IMR-90 (cell line): ENCODE measurements around the gene CDC26. TPM values are rescaled to one million over a fixed set of nuclear protein-coding genes. Genes with fewer than 3 reads are reported as not detected.

ENCODE experiments used
- ATAC-seq: fragments of 200-7000 bp; cut with Tn5 transposase; 2 replicates; pipeline ENCODE4 v1.9.1; 2020; ENCODE audit warnings: low read depth, mild to moderate bottlenecking, moderate library complexity
- BruUV-seq: library from RNA; stranded (reverse); fragments of 400-500 nt; replicated peaks from 2 replicates; lab custom pipeline; 2021; lab: Mats Ljungman, UMichigan
- CTCF ChIA-PET: fragments of 300-600 bp; formaldehyde crosslinking; extraction: SDS; loops from one replicate; lab custom pipeline; 2021; ENCODE audit warnings: antibody characterized with exemption; lab: Yijun Ruan, JAX
- POLR2A ChIA-PET: fragments of 300-600 bp; sonication (Branson Sonifier 250); formaldehyde crosslinking; loops from one replicate; lab custom pipeline; 2022; ENCODE audit warnings: antibody characterized with exemption; ENCODE audit not compliant: unreplicated experiment; lab: Charles Lee
- DNase-seq: peaks from one replicate; pipeline ENCODE4 v3.0.0; 2013
- H2AFZ ChIP-seq: replicated peaks from 2 replicates; pipeline ENCODE3; 2013; ENCODE audit warnings: low read length, mild to moderate bottlenecking; ENCODE audit not compliant: poor library complexity
- H2AK5ac ChIP-seq: 2 replicates; pipeline ENCODE4 v1.6.1; 2013; ENCODE audit warnings: low read depth, low read length, inconsistent platforms
- H2AK9ac ChIP-seq: replicated peaks from 2 replicates; pipeline ENCODE3; 2013; ENCODE audit warnings: mild to moderate bottlenecking, low read depth, low read length, moderate library complexity; ENCODE audit not compliant: poor library complexity
- H2BK120ac ChIP-seq: 2 replicates; pipeline ENCODE4 v1.6.1; 2013; ENCODE audit warnings: low read depth, low read length, inconsistent platforms
- H2BK15ac ChIP-seq: 3 replicates; pipeline ENCODE4 v1.6.1; 2013; ENCODE audit warnings: low read depth, low read length, inconsistent platforms
- H2BK20ac ChIP-seq: 2 replicates; pipeline ENCODE4 v1.6.1; 2013; ENCODE audit warnings: low read depth, mild to moderate bottlenecking, inconsistent platforms, low read length, moderate library complexity
- H2BK5ac ChIP-seq: 2 replicates; pipeline ENCODE4 v1.6.1; 2013; ENCODE audit warnings: mild to moderate bottlenecking, low read depth, low read length, inconsistent platforms; ENCODE audit not compliant: poor library complexity, severe bottlenecking
- H3K14ac ChIP-seq: replicated peaks from 2 replicates; pipeline ENCODE4 v1.6.1; 2013; ENCODE audit warnings: low read depth, low read length, inconsistent platforms
- H3K18ac ChIP-seq: 2 replicates; pipeline ENCODE4 v1.6.1; 2013; ENCODE audit warnings: low read depth, low read length, control low read depth
- H3K23ac ChIP-seq: 2 replicates; pipeline ENCODE4 v1.6.1; 2013; ENCODE audit warnings: low read depth, low read length, inconsistent platforms
- H3K27ac ChIP-seq: 2 replicates; pipeline ENCODE4 v1.5.1; 2013; ENCODE audit warnings: mild to moderate bottlenecking, control low read depth, low read length; ENCODE audit not compliant: insufficient read depth
- H3K27me3 ChIP-seq: 2 replicates; pipeline ENCODE4 v1.6.1; 2013; ENCODE audit warnings: low read length; ENCODE audit not compliant: control insufficient read depth, insufficient read depth
- H3K36me3 ChIP-seq: 2 replicates; pipeline ENCODE4 v1.6.1; 2013; ENCODE audit warnings: low read length, mixed read lengths; ENCODE audit not compliant: control insufficient read depth, insufficient read depth
- H3K4ac ChIP-seq: 2 replicates; pipeline ENCODE4 v1.6.1; 2013; ENCODE audit warnings: low read depth, low read length, inconsistent platforms
- H3K4me1 ChIP-seq: 2 replicates; pipeline ENCODE4 v1.6.1; 2013; ENCODE audit warnings: low read length, mixed read lengths; ENCODE audit not compliant: control insufficient read depth, insufficient read depth
- H3K4me2 ChIP-seq: 2 replicates; pipeline ENCODE4 v1.6.1; 2013; ENCODE audit warnings: low read depth, mild to moderate bottlenecking, control low read depth, low read length, moderate library complexity
- H3K4me3 ChIP-seq: 2 replicates; pipeline ENCODE4 v1.5.1; 2013; ENCODE audit warnings: low read depth, mild to moderate bottlenecking, control low read depth, low read length, moderate library complexity; ENCODE audit not compliant: insufficient read depth
- H3K56ac ChIP-seq: 2 replicates; pipeline ENCODE4 v1.6.1; 2013; ENCODE audit warnings: low read length, inconsistent platforms; ENCODE audit not compliant: insufficient read depth; ENCODE audit errors: extremely low read depth
- H3K79me1 ChIP-seq, 2 experiments: 2 replicates each; pipeline ENCODE4 v1.6.1; 2013; ENCODE audit warnings: low read length in 2 of 2, inconsistent platforms in 1 of 2, low read depth in 1 of 2
- H3K9ac ChIP-seq: 2 replicates; pipeline ENCODE4 v1.6.1; 2013; ENCODE audit warnings: low read depth, low read length, control low read depth
- H3K9me1 ChIP-seq: 2 replicates; pipeline ENCODE4 v1.6.1; 2013; ENCODE audit warnings: low read length, inconsistent platforms; ENCODE audit not compliant: insufficient read depth
- H3K9me3 ChIP-seq: 2 replicates; pipeline ENCODE4 v1.6.1; 2013; ENCODE audit warnings: low read length; ENCODE audit not compliant: control insufficient read depth, insufficient read depth
- H4K20me1 ChIP-seq: 2 replicates; pipeline ENCODE4 v1.6.1; 2013; ENCODE audit warnings: low read length, inconsistent platforms; ENCODE audit not compliant: insufficient read depth
- H4K5ac ChIP-seq: 2 replicates; pipeline ENCODE4 v1.6.1; 2013; ENCODE audit warnings: mild to moderate bottlenecking, low read depth, low read length, control low read depth
- H4K8ac ChIP-seq, 2 experiments: 2 replicates each; pipeline ENCODE4 v1.6.1; 2013; ENCODE audit warnings: low read depth in 2 of 2, low read length in 2 of 2, control low read depth in 1 of 2, inconsistent platforms in 1 of 2
- H4K91ac ChIP-seq: 2 replicates; pipeline ENCODE4 v1.6.1; 2013; ENCODE audit warnings: low read depth, low read length, inconsistent platforms; ENCODE audit not compliant: insufficient read depth
- BHLHE40 ChIP-seq: fragments of 150-350 bp; IDR thresholded peaks from 2 replicates; pipeline ENCODE4 v1.6.1; 2016; ENCODE audit warnings: mild to moderate bottlenecking, low read depth, low read length
- CEBPB ChIP-seq: IDR thresholded peaks from 2 replicates; pipeline ENCODE4 v1.6.1; 2012; ENCODE audit warnings: low read depth, low read length, improper control_type of control experiment
- CHD1 ChIP-seq: IDR thresholded peaks from 2 replicates; pipeline ENCODE4 v1.6.1; 2012; ENCODE audit warnings: low read depth, low read length, improper control_type of control experiment
- ELK1 ChIP-seq: fragments of 150-350 bp; IDR thresholded peaks from 2 replicates; pipeline ENCODE4 v1.6.1; 2016; ENCODE audit warnings: low read depth, mild to moderate bottlenecking, low read length, moderate library complexity, borderline replicate concordance
- FOS ChIP-seq: fragments of 150-350 bp; IDR thresholded peaks from 2 replicates; pipeline ENCODE4 v1.6.1; 2016; ENCODE audit warnings: low read depth, low read length
- MAZ ChIP-seq: IDR thresholded peaks from 2 replicates; pipeline ENCODE4 v1.6.1; 2012; ENCODE audit warnings: low read depth, mild to moderate bottlenecking, low read length, improper control_type of control experiment, moderate library complexity, borderline replicate concordance
- MXI1 ChIP-seq: IDR thresholded peaks from 2 replicates; pipeline ENCODE4 v1.6.1; 2012; ENCODE audit warnings: low read depth, mild to moderate bottlenecking, low read length, moderate library complexity, borderline replicate concordance
- NFE2L2 ChIP-seq: fragments of 150-350 bp; IDR thresholded peaks from 2 replicates; pipeline ENCODE4 v1.6.1; 2016; ENCODE audit warnings: low read depth, mild to moderate bottlenecking, low read length
- POLR2A ChIP-seq: IDR thresholded peaks from 2 replicates; pipeline ENCODE4 v1.6.1; 2012; ENCODE audit warnings: mild to moderate bottlenecking, low read depth, low read length
- RAD21 ChIP-seq: IDR thresholded peaks from 2 replicates; pipeline ENCODE4 v1.6.1; 2012; ENCODE audit warnings: low read length, improper control_type of control experiment
- RFX5 ChIP-seq: IDR thresholded peaks from 2 replicates; pipeline ENCODE4 v1.8.0; 2012; ENCODE audit warnings: low read depth, mild to moderate bottlenecking, low read length, moderate library complexity
- SMC3 ChIP-seq: fragments of 150-350 bp; IDR thresholded peaks from 2 replicates; pipeline ENCODE4 v1.6.1; 2016; ENCODE audit warnings: low read depth, mild to moderate bottlenecking, antibody characterized with exemption, low read length, moderate library complexity
- USF2 ChIP-seq: fragments of 150-350 bp; IDR thresholded peaks from 2 replicates; pipeline ENCODE4 v1.6.1; 2017; ENCODE audit warnings: mild to moderate bottlenecking, antibody characterized with exemption, low read length, low read depth
- WGBS, 2 experiments: methylation state at CpG; one replicate each; pipeline versions ENCODE4 v1.1.5 to v1.1.7; 2013; ENCODE audit warnings: missing lambda C conversion rate in 2 of 2; ENCODE audit not compliant: insufficient read length in 1 of 2; ENCODE audit errors: extremely low coverage in 2 of 2; 5-methylcytosine and 5-hydroxymethylcytosine counted together
- dilution Hi-C: fragments of 300-500 bp; cut with HindIII; formaldehyde crosslinking; loops from one replicate; pipeline ENCODE4 v1.14.3; 2018; ENCODE audit warnings: low sequenced_read_pairs; ENCODE audit not compliant: unreplicated experiment
- in situ Hi-C: fragments of 300-500 bp; cut with MboI; formaldehyde crosslinking; loops from 3 replicates; pipeline ENCODE4 v1.14.3; 2019; ENCODE audit warnings: low sequenced_read_pairs, inconsistent platforms, mixed read lengths
- intact Hi-C: fragments of 100-400 bp; cut with micrococcal nuclease; formaldehyde crosslinking; loops from 2 replicates; pipeline ENCODE4 v1.10.0; 2022
- polyA plus RNA-seq, 3 experiments: library from polyadenylated mRNA; depleted of rRNA; stranded (reverse); fragments of >200 nt; gene quantifications; 2 replicates each; pipeline ENCODE4 v1.2.3, GENCODE V29; 2012; ENCODE audit warnings: low replicate concordance in 1 of 3
- total RNA-seq: library from RNA; depleted of rRNA; stranded (reverse); fragments of >200 nt; gene quantifications from 2 replicates; pipeline ENCODE4 v1.2.3, GENCODE V29; 2012

Gene CDC26
- total and polyA plus RNA-seq, 2 of the 4 experiments (the other 2 are of a cell fraction) = 16.5 to 32.7 TPM

- no peak for TF ChIP-seq USF2
Observed at GRCh38 chr9:113261917-113262671, 13.3 kb downstream of the CDC26 start (continued).

GRCh38 chr9:113258282-113258681, 17.1 kb downstream of the CDC26 start:
- H2BK15ac ChIP-seq = no peak overlapping the region
- H2BK120ac ChIP-seq = no peak overlapping the region
- no peak overlapping the region for H3K23ac ChIP-seq
- in situ Hi-C loops (no loop called here), dilution Hi-C loops (no loop called here), intact Hi-C loops (no loop called here)
- no peak for DNase-seq
- H4K8ac ChIP-seq = no peak overlapping the region
- H3K27ac ChIP-seq = no peak overlapping the region
- no peak overlapping the region for H2AK5ac ChIP-seq
- no peak overlapping the region for H3K9ac ChIP-seq
- no peak overlapping the region for H4K91ac ChIP-seq
- H3K27me3 ChIP-seq = no peaks in the 10 kb centered on the region
- no peak for ATAC-seq
- CTCF ChIA-PET = no interaction called here
- H3K4me3 ChIP-seq = no peak overlapping the region
- no peak overlapping the region for H3K4me2 ChIP-seq
- no peaks in the 10 kb centered on the region for H3K4me1 ChIP-seq
- no peak overlapping the region for H3K4ac ChIP-seq
- no peak overlapping the region for H2AK9ac ChIP-seq
- no peak overlapping the region for H2BK20ac ChIP-seq
- BruUV-seq = no TSS peak
- peaks cover 32% of the 10 kb centered on the region for H3K36me3 ChIP-seq
- no peaks in the 10 kb centered on the region for H3K9me3 ChIP-seq
- H2BK5ac ChIP-seq = no peak overlapping the region
- no CpG with 5 or more reads among the region's 1 CpG for WGBS, 2 experiments
- no peak overlapping the region for H4K5ac ChIP-seq
- H3K18ac ChIP-seq = no peak overlapping the region
- POLR2A ChIA-PET = no interaction called here
- H3K56ac ChIP-seq = no peak overlapping the region
- H3K79me1 ChIP-seq = peaks cover 4 to 19% of the 10 kb centered on the region in 2 experiments; a peak in 3 of 4 replicates
- H3K9me1 ChIP-seq = peaks cover 3% of the 10 kb centered on the region; the same call in 1 of the 2 replicates
- H3K14ac ChIP-seq = no peak overlapping the region
- H4K20me1 ChIP-seq = peaks cover 8% of the 10 kb centered on the region; the same call in 1 of the 2 replicates
- no peak overlapping the region for H2AFZ ChIP-seq
- no peak for TF ChIP-seq USF2
- TF ChIP-seq RAD21 = no peak
- TF ChIP-seq BHLHE40 = no peak
- TF ChIP-seq FOS = no peak
- no peak for TF ChIP-seq RFX5
- TF ChIP-seq MAZ = no peak
- no peak for TF ChIP-seq NFE2L2
- TF ChIP-seq POLR2A = no peak
- no peak for TF ChIP-seq CEBPB
- TF ChIP-seq MXI1 = no peak
- no peak for TF ChIP-seq CHD1
- no peak for TF ChIP-seq SMC3
- no peak for TF ChIP-seq ELK1
